IgD-negative memory B cell (primary cell): ENCODE results near the gene DOCK8. TPM values are rescaled to one million over a fixed set of nuclear protein-coding genes. Genes with fewer than 3 reads are reported as not detected.
A peak's percentile ranks its signal among the peaks of the same experiment; 100 is the strongest.

Experiments
- H3K27ac Mint-ChIP-seq, 3 donors: one replicate each; pipeline ENCODE4 v1.8.0; 2020 to 2022; ENCODE audit warnings: mild to moderate bottlenecking in 3 of 3, mixed read lengths in 3 of 3, moderate library complexity in 1 of 3
- H3K27me3 Mint-ChIP-seq: one replicate; pipeline ENCODE4 v1.8.0; 2021; ENCODE audit warnings: mixed read lengths
- H3K36me3 Mint-ChIP-seq: one replicate; pipeline ENCODE4 v1.8.0; 2020; ENCODE audit warnings: mild to moderate bottlenecking, mixed read lengths
- H3K4me1 Mint-ChIP-seq, 3 donors: one replicate each; pipeline ENCODE4 v1.8.0; 2020 to 2022; ENCODE audit warnings: mixed read lengths in 3 of 3, mild to moderate bottlenecking in 1 of 3
- H3K4me3 Mint-ChIP-seq, 4 donors: one replicate each; pipeline ENCODE4 v1.8.0; 2020 to 2022; ENCODE audit warnings: mild to moderate bottlenecking in 4 of 4, mixed read lengths in 4 of 4, moderate library complexity in 3 of 4
- H3K9me3 Mint-ChIP-seq, 3 donors: one replicate each; pipeline ENCODE4 v1.8.0; 2020 to 2021; ENCODE audit warnings: mixed read lengths in 3 of 3, mild to moderate bottlenecking in 1 of 3
- polyA plus RNA-seq: library from polyadenylated mRNA; unstranded; fragments of 300-500 nt; fragmentation: Illumina TruSeq; gene quantifications from one replicate; pipeline ENCODE4 v1.2.3, GENCODE V29; 2021

DOCK8 gene
- polyA plus RNA-seq, 1 donor from 2014 or later, result 76.8 TPM

- Mint-ChIP-seq H3K4me3 (peak overlapping the region in 1 of 4 donors; percentile 7), H3K9me3 (no peaks in the 10 kb centered on the region), H3K36me3 (peaks cover 5% of the 10 kb centered on the region), H3K27ac (peak overlapping the region in 2 of 3 donors; percentile 59 to 71), H3K4me1 (peaks cover 27 to 29% (median 27%) of the 10 kb centered on the region in 3 donors), H3K27me3 (no peaks in the 10 kb centered on the region)
Measured at GRCh38 chr9:270657-271237, 56.1 kb downstream of the DOCK8 start.

GRCh38 chr9:272251-273213 lies 57.9 kb downstream of the DOCK8 start:
- H3K27ac Mint-ChIP-seq, result peak overlapping the region; percentile 85 to 97 (median 97)
- H3K36me3 Mint-ChIP-seq, result peaks cover 5% of the 10 kb centered on the region
- H3K27me3 Mint-ChIP-seq, result no peaks in the 10 kb centered on the region
- peaks cover 24 to 30% (median 29%) of the 10 kb centered on the region in 3 donors for H3K4me1 Mint-ChIP-seq
- no peaks in the 10 kb centered on the region for H3K9me3 Mint-ChIP-seq
- peak overlapping the region; percentile 91 to 97 (median 93) for H3K4me3 Mint-ChIP-seq

- H3K9me3 Mint-ChIP-seq, result no peaks in the 10 kb centered on the region
- H3K4me1 Mint-ChIP-seq, result peaks cover 17 to 26% (median 22%) of the 10 kb centered on the region in 3 donors
- H3K4me3 Mint-ChIP-seq, result peak overlapping the region; percentile 91 to 97 (median 94)
- H3K36me3 Mint-ChIP-seq, result peaks cover 3% of the 10 kb centered on the region
- no peaks in the 10 kb centered on the region for H3K27me3 Mint-ChIP-seq
- H3K27ac Mint-ChIP-seq, result peak overlapping the region; percentile 85 to 97 (median 94)
Measured at GRCh38 chr9:274406-274805, 59.7 kb downstream of the DOCK8 start.

GRCh38 chr9:277601-278295 lies 63.1 kb downstream of the DOCK8 start:
- Mint-ChIP-seq H3K4me3 (no peak overlapping the region), H3K27me3 (no peaks in the 10 kb centered on the region), H3K9me3 (no peaks in the 10 kb centered on the region), H3K4me1 (peaks cover 23 to 34% (median 27%) of the 10 kb centered on the region in 3 donors), H3K27ac (no peak overlapping the region), H3K36me3 (peaks cover 6% of the 10 kb centered on the region)

GRCh38 chr9:278651-279050 lies 64.0 kb downstream of the DOCK8 start:
- no peak overlapping the region for H3K4me3 Mint-ChIP-seq
- no peak overlapping the region for H3K27ac Mint-ChIP-seq
- peaks cover 9% of the 10 kb centered on the region for H3K36me3 Mint-ChIP-seq
- no peaks in the 10 kb centered on the region for H3K27me3 Mint-ChIP-seq
- H3K9me3 Mint-ChIP-seq, result no peaks in the 10 kb centered on the region
- H3K4me1 Mint-ChIP-seq, result peaks cover 27 to 40% (median 29%) of the 10 kb centered on the region in 3 donors

- Mint-ChIP-seq H3K4me1 (peaks cover 27 to 45% (median 30%) of the 10 kb centered on the region in 3 donors), H3K36me3 (peaks cover 6% of the 10 kb centered on the region), H3K27ac (no peak overlapping the region), H3K27me3 (no peaks in the 10 kb centered on the region), H3K4me3 (peak overlapping the region in 1 of 4 donors; percentile 13), H3K9me3 (no peaks in the 10 kb centered on the region)
Measured at GRCh38 chr9:279674-280073, 65.0 kb downstream of the DOCK8 start.

GRCh38 chr9:281741-282645 lies 67.3 kb downstream of the DOCK8 start:
- H3K27ac Mint-ChIP-seq, result peak overlapping the region in 2 of 3 donors; percentile 84 to 86
- H3K4me3 Mint-ChIP-seq, result peak overlapping the region; percentile 49 to 89 (median 80)
- no peaks in the 10 kb centered on the region for H3K9me3 Mint-ChIP-seq
- H3K36me3 Mint-ChIP-seq, result peaks cover 8% of the 10 kb centered on the region
- H3K4me1 Mint-ChIP-seq, result peaks cover 19 to 35% (median 23%) of the 10 kb centered on the region in 3 donors
- no peaks in the 10 kb centered on the region for H3K27me3 Mint-ChIP-seq

GRCh38 chr9:286071-286740 lies 71.5 kb downstream of the DOCK8 start:
- no peaks in the 10 kb centered on the region for H3K27me3 Mint-ChIP-seq
- H3K4me3 Mint-ChIP-seq, result peak overlapping the region in 1 of 4 donors; percentile 46
- peaks cover 14% of the 10 kb centered on the region for H3K36me3 Mint-ChIP-seq
- H3K4me1 Mint-ChIP-seq, result peaks cover 28 to 40% (median 37%) of the 10 kb centered on the region in 3 donors
- H3K27ac Mint-ChIP-seq, result peak overlapping the region in 2 of 3 donors; percentile 20 to 35
- no peaks in the 10 kb centered on the region for H3K9me3 Mint-ChIP-seq

GRCh38 chr9:289121-289520 lies 74.5 kb downstream of the DOCK8 start:
- Mint-ChIP-seq H3K4me1 (peaks cover 14 to 23% (median 22%) of the 10 kb centered on the region in 3 donors), H3K4me3 (no peak overlapping the region), H3K27me3 (no peaks in the 10 kb centered on the region), H3K9me3 (no peaks in the 10 kb centered on the region), H3K27ac (peak overlapping the region in 2 of 3 donors; percentile 31 to 78), H3K36me3 (peaks cover 10% of the 10 kb centered on the region)

GRCh38 chr9:292915-293314 lies 78.2 kb downstream of the DOCK8 start:
- Mint-ChIP-seq H3K9me3 (no peaks in the 10 kb centered on the region), H3K4me1 (peaks cover 33 to 46% (median 38%) of the 10 kb centered on the region in 3 donors), H3K36me3 (peaks cover 12% of the 10 kb centered on the region), H3K27ac (peak overlapping the region; percentile 56 to 93 (median 67)), H3K4me3 (no peak overlapping the region), H3K27me3 (no peaks in the 10 kb centered on the region)

- Mint-ChIP-seq H3K9me3 (no peaks in the 10 kb centered on the region), H3K27me3 (no peaks in the 10 kb centered on the region), H3K4me1 (peaks cover 29 to 36% (median 33%) of the 10 kb centered on the region in 3 donors), H3K4me3 (peak overlapping the region in 1 of 4 donors; percentile 9), H3K27ac (peak overlapping the region in 1 of 3 donors; percentile 61), H3K36me3 (peaks cover 10% of the 10 kb centered on the region)
Measured at GRCh38 chr9:295576-295975, 80.9 kb downstream of the DOCK8 start.

GRCh38 chr9:296411-296810 lies 81.7 kb downstream of the DOCK8 start:
- Mint-ChIP-seq H3K9me3 (no peaks in the 10 kb centered on the region), H3K4me3 (peak overlapping the region in 2 of 4 donors; percentile 9 to 43), H3K27me3 (no peaks in the 10 kb centered on the region), H3K36me3 (peaks cover 10% of the 10 kb centered on the region), H3K27ac (peak overlapping the region; percentile 60 to 98 (median 61)), H3K4me1 (peaks cover 26 to 35% (median 33%) of the 10 kb centered on the region in 3 donors)
